ENCODE measurements around the gene MYL11. TPM values are rescaled to one million over a fixed set of nuclear protein-coding genes. Genes with fewer than 3 reads are reported as not detected.
A peak's percentile ranks its signal among the peaks of the same experiment; 100 is the strongest.
"Not testable (repeated sequence)": the region's sequence is repeated elsewhere in the genome, so short reads cannot be mapped to it uniquely, and the experiment has no call there.

The MYL11 gene
- total RNA-seq (2014; rRNA removed; shearing (Covaris generic); ENCODE audit: low replicate concordance), result not detected in 2 replicates

GRCh38 chr16:30374538-30374937 is at the start of gene MYL11:
MYL11 (plus strand) TSS chr16:30374802; CDS start chr16:30374858, 56 bp downstream.
- no peak for DNase-seq (ENCODE audit: low read depth)
- in situ Hi-C loops (cut with HindIII; ENCODE audit: low pct_unique_long_range_greater_than_20kb, low sequenced_read_pairs), result no loop called here

GRCh38 chr16:30334473-30334989 is 40.1 kb upstream of the MYL11 start:
- in situ Hi-C loops (cut with HindIII; ENCODE audit: low pct_unique_long_range_greater_than_20kb, low sequenced_read_pairs), result not testable (repeated sequence)
- DNase-seq (ENCODE audit: low read depth), result peak; percentile 91

- in situ Hi-C loops (cut with HindIII; ENCODE audit: low pct_unique_long_range_greater_than_20kb, low sequenced_read_pairs), result not testable (repeated sequence)
- DNase-seq (ENCODE audit: low read depth), result peak; percentile 92
Measured at GRCh38 chr16:30335028-30335597, 39.5 kb upstream of the MYL11 start.

- in situ Hi-C loops (cut with HindIII; ENCODE audit: low pct_unique_long_range_greater_than_20kb, low sequenced_read_pairs), result no loop called here
- no peak for DNase-seq (ENCODE audit: low read depth)
Measured at GRCh38 chr16:30335598-30336474, 38.8 kb upstream of the MYL11 start.

GRCh38 chr16:30337964-30338357 is 36.6 kb upstream of the MYL11 start:
- in situ Hi-C loops (cut with HindIII; ENCODE audit: low pct_unique_long_range_greater_than_20kb, low sequenced_read_pairs); DNase-seq (ENCODE audit: low read depth): not testable (repeated sequence)

GRCh38 chr16:30338715-30339114 is 35.9 kb upstream of the MYL11 start:
- in situ Hi-C loops (cut with HindIII; ENCODE audit: low pct_unique_long_range_greater_than_20kb, low sequenced_read_pairs); DNase-seq (ENCODE audit: low read depth): not testable (repeated sequence)

- in situ Hi-C loops (cut with HindIII; ENCODE audit: low pct_unique_long_range_greater_than_20kb, low sequenced_read_pairs), result no loop called here
- no peak for DNase-seq (ENCODE audit: low read depth)
Measured at GRCh38 chr16:30340621-30341020, 34.0 kb upstream of the MYL11 start.

GRCh38 chr16:30341971-30342370 is 32.6 kb upstream of the MYL11 start:
- DNase-seq (ENCODE audit: low read depth); in situ Hi-C loops (cut with HindIII; ENCODE audit: low pct_unique_long_range_greater_than_20kb, low sequenced_read_pairs): not testable (repeated sequence)

GRCh38 chr16:30342751-30343490 is 31.7 kb upstream of the MYL11 start:
- no peak for DNase-seq (ENCODE audit: low read depth)
- in situ Hi-C loops (cut with HindIII; ENCODE audit: low pct_unique_long_range_greater_than_20kb, low sequenced_read_pairs), result no loop called here

- DNase-seq (ENCODE audit: low read depth); in situ Hi-C loops (cut with HindIII; ENCODE audit: low pct_unique_long_range_greater_than_20kb, low sequenced_read_pairs): not testable (repeated sequence)
Measured at GRCh38 chr16:30343491-30343820, 31.1 kb upstream of the MYL11 start.

- in situ Hi-C loops (cut with HindIII; ENCODE audit: low pct_unique_long_range_greater_than_20kb, low sequenced_read_pairs), result no loop called here
Measured at GRCh38 chr16:30346286-30346685, 28.3 kb upstream of the MYL11 start.

GRCh38 chr16:30348113-30348512 is 26.5 kb upstream of the MYL11 start:
- no peak for DNase-seq (ENCODE audit: low read depth)
- in situ Hi-C loops (cut with HindIII; ENCODE audit: low pct_unique_long_range_greater_than_20kb, low sequenced_read_pairs), result no loop called here

More at GRCh38 chr16:30346286-30346685, 28.3 kb upstream of the MYL11 start:
- no peak for DNase-seq (ENCODE audit: low read depth)

- in situ Hi-C loops (cut with HindIII; ENCODE audit: low pct_unique_long_range_greater_than_20kb, low sequenced_read_pairs), result no loop called here
- no peak for DNase-seq (ENCODE audit: low read depth)
Measured at GRCh38 chr16:30348929-30349328, 25.7 kb upstream of the MYL11 start.

GRCh38 chr16:30349675-30350074 is 24.9 kb upstream of the MYL11 start:
- in situ Hi-C loops (cut with HindIII; ENCODE audit: low pct_unique_long_range_greater_than_20kb, low sequenced_read_pairs), result no loop called here
- DNase-seq (ENCODE audit: low read depth), result no peak

- DNase-seq (ENCODE audit: low read depth), result no peak
- in situ Hi-C loops (cut with HindIII; ENCODE audit: low pct_unique_long_range_greater_than_20kb, low sequenced_read_pairs), result no loop called here
Measured at GRCh38 chr16:30350134-30350871, 24.3 kb upstream of the MYL11 start.

- DNase-seq (ENCODE audit: low read depth), result no peak
- in situ Hi-C loops (cut with HindIII; ENCODE audit: low pct_unique_long_range_greater_than_20kb, low sequenced_read_pairs), result no loop called here
Measured at GRCh38 chr16:30351001-30351441, 23.6 kb upstream of the MYL11 start.

- DNase-seq (ENCODE audit: low read depth), result no peak
- in situ Hi-C loops (cut with HindIII; ENCODE audit: low pct_unique_long_range_greater_than_20kb, low sequenced_read_pairs), result no loop called here
Measured at GRCh38 chr16:30351586-30352419, 22.8 kb upstream of the MYL11 start.

Measured in Caki2 (cell line).